HepG2 (cell line): Measurements from ENCODE around the gene TXN. TPM values are rescaled to one million over a fixed set of nuclear protein-coding genes. Genes with fewer than 3 reads are reported as not detected.
A peak's percentile ranks its signal among the peaks of the same experiment; 100 is the strongest.

Source experiments
- CEBPG ChIP-seq: IDR thresholded peaks from 2 replicates; pipeline ENCODE4 v1.6.1; 2016
- ETV5 ChIP-seq: IDR thresholded peaks from 2 replicates; pipeline ENCODE4 v1.6.1; 2018; ENCODE audit warnings: missing biosample characterization, missing genetic modification reagents, inconsistent platforms, borderline replicate concordance
- ISL2 ChIP-seq: sonication (generic); formaldehyde crosslinking; IDR thresholded peaks from 2 replicates; pipeline ENCODE4 v1.5.0; 2020; ENCODE audit warnings: missing genetic modification reagents
- MAFK ChIP-seq, 2 experiments: IDR thresholded peaks in 1 of 2; conservative IDR thresholded peaks in 1 of 2; 2 replicates each; pipeline ENCODE4 v1.6.1; 2011; ENCODE audit warnings: improper control_type of control experiment in 2 of 2, low read length in 2 of 2
- POLR2AphosphoS5 ChIP-seq: IDR thresholded peaks from 2 replicates; pipeline ENCODE4 v1.6.1; 2012; ENCODE audit warnings: low read depth, low read length
- RARG ChIP-seq: sonication (generic); formaldehyde crosslinking; IDR thresholded peaks from 2 replicates; pipeline ENCODE4 v1.4.0; 2020; ENCODE audit warnings: low read depth, mild to moderate bottlenecking, missing genetic modification reagents
- ZNF572 ChIP-seq: sonication (generic); formaldehyde crosslinking; IDR thresholded peaks from 2 replicates; pipeline ENCODE4 v1.5.1; 2020; ENCODE audit warnings: mild to moderate bottlenecking, missing genetic modification reagents
- ZNF766 ChIP-seq: sonication (generic); formaldehyde crosslinking; IDR thresholded peaks from 2 replicates; pipeline ENCODE4 v1.5.0; 2020; ENCODE audit warnings: missing genetic modification reagents, borderline replicate concordance
- ZNF790 ChIP-seq: sonication (generic); formaldehyde crosslinking; IDR thresholded peaks from 2 replicates; pipeline ENCODE4 v1.8.0; 2022; ENCODE audit warnings: missing genetic modification reagents, mild to moderate bottlenecking, borderline replicate concordance
- polyA plus RNA-seq, 8 experiments: library from polyadenylated mRNA; depleted of rRNA in 3 of 8; stranded (reverse) in 7 of 8; unstranded in 1 of 8; fragments of >200 nt; fragmentation: Illumina TruSeq in 4 of 8; extraction: Trizol in 4 of 8; gene quantifications; 2 replicates each; pipeline versions ENCODE4 v1.2.1 to v1.2.3, GENCODE V29; 2011 to 2016; ENCODE audit warnings: low read depth in 4 of 8, missing spikeins in 1 of 8, mixed read lengths in 1 of 8; ENCODE audit not compliant: insufficient read depth in 1 of 8
- total RNA-seq, 5 experiments: library from RNA; depleted of rRNA; stranded (reverse); fragments of >200 nt; fragmentation: Illumina TruSeq; extraction: Trizol; gene quantifications; 2 replicates each; pipeline ENCODE4 v1.2.3, GENCODE V29; 2016; ENCODE audit warnings: low read depth in 1 of 5
- TF ChIP-seq, protein P1 (sequence below): sonication (generic); formaldehyde crosslinking; IDR thresholded peaks from 2 replicates; pipeline ENCODE4 v1.5.1; 2020; ENCODE audit warnings: mild to moderate bottlenecking, missing genetic modification reagents, moderate library complexity
- TF ChIP-seq, protein P2 (sequence below): sonication (generic); formaldehyde crosslinking; IDR thresholded peaks from 2 replicates; pipeline ENCODE4 v1.8.0; 2022; ENCODE audit warnings: missing genetic modification reagents, mild to moderate bottlenecking, borderline replicate concordance
- TF ChIP-seq, protein P3 (sequence below): sonication (generic); formaldehyde crosslinking; IDR thresholded peaks from 2 replicates; pipeline ENCODE4 v1.4.0; 2020; ENCODE audit warnings: missing genetic modification reagents, borderline replicate concordance
- TF ChIP-seq, protein P4 (sequence below): sonication (generic); formaldehyde crosslinking; IDR thresholded peaks from 2 replicates; pipeline ENCODE4 v1.5.0; 2020; ENCODE audit warnings: mild to moderate bottlenecking, missing genetic modification reagents, moderate library complexity
- TF ChIP-seq, protein P5 (sequence below): IDR thresholded peaks from 2 replicates; pipeline ENCODE4 v1.6.1; 2012; ENCODE audit warnings: low read length, improper control_type of control experiment
- TF ChIP-seq, protein P6 (sequence below), 2 experiments: fragments of 450-650 bp in 1 of 2; sonication (generic) in 1 of 2; formaldehyde crosslinking; IDR thresholded peaks; 2 replicates each; pipeline versions ENCODE4 v1.5.0 to v1.8.0; 2020 to 2022; ENCODE audit warnings: mild to moderate bottlenecking in 1 of 2, missing genetic modification reagents in 1 of 2

TXN gene
- total and polyA plus RNA-seq, 2 of the 13 experiments (the other 11 are each of a cell fraction or from before 2014, with no cell fraction given): 364 to 470 TPM

DNA sequence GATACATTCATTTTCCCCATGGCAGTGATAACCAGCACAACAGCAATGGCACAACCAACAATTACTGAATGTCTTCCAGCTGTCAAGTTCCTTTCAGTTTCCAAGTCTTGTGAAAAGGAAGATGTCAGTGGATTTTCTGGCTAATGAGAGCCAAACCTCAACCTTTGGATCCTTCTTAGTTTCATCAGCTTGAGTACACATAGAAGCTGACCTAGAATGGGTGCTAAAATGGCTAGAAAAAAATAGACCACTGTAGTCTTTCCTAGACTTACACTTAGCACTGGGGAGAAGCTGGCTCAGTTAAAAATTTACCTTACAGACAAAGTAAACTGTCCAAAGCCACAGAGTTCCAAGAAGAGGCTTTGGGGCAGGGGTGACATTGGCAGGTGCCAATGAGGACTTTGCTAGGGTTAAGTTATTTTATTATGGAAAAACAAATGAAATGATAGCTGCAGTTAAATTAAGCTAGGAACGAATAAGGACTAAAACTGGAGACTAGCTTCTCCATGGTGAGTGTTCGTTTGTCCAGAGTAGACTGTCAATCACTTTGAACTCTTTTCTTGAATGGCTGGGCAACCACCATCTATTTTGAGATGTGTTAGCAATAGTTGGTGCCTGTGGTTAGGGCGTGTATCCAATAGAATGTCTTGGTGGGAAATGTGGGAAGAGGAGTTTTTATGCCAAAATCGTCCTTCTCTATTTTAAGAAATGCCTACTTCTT, 25.9 kb upstream of the TXN start (continued):
- TF ChIP-seq RARG (CRISPR knock-in tag): no peak
- TF ChIP-seq, protein P1, sequence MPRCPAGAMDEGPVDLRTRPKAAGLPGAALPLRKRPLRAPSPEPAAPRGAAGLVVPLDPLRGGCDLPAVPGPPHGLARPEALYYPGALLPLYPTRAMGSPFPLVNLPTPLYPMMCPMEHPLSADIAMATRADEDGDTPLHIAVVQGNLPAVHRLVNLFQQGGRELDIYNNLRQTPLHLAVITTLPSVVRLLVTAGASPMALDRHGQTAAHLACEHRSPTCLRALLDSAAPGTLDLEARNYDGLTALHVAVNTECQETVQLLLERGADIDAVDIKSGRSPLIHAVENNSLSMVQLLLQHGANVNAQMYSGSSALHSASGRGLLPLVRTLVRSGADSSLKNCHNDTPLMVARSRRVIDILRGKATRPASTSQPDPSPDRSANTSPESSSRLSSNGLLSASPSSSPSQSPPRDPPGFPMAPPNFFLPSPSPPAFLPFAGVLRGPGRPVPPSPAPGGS: no peak
- TF ChIP-seq ZNF790 (CRISPR knock-in tag): no peak
- no peak for TF ChIP-seq MAFK (conservative IDR thresholded peaks at IDR 0.05 in 1 of 2, IDR thresholded peaks at IDR 0.05 in 1 of 2; ENCODE audit: low read length in 2 of 2)
- no peak for TF ChIP-seq ZNF766
- TF ChIP-seq ZNF572 (CRISPR knock-in tag): no peak
- TF ChIP-seq ETV5 (CRISPR knock-in tag): no peak
- TF ChIP-seq, protein P2, sequence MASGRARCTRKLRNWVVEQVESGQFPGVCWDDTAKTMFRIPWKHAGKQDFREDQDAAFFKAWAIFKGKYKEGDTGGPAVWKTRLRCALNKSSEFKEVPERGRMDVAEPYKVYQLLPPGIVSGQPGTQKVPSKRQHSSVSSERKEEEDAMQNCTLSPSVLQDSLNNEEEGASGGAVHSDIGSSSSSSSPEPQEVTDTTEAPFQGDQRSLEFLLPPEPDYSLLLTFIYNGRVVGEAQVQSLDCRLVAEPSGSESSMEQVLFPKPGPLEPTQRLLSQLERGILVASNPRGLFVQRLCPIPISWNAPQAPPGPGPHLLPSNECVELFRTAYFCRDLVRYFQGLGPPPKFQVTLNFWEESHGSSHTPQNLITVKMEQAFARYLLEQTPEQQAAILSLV: no peak
- TF ChIP-seq, protein P3, sequence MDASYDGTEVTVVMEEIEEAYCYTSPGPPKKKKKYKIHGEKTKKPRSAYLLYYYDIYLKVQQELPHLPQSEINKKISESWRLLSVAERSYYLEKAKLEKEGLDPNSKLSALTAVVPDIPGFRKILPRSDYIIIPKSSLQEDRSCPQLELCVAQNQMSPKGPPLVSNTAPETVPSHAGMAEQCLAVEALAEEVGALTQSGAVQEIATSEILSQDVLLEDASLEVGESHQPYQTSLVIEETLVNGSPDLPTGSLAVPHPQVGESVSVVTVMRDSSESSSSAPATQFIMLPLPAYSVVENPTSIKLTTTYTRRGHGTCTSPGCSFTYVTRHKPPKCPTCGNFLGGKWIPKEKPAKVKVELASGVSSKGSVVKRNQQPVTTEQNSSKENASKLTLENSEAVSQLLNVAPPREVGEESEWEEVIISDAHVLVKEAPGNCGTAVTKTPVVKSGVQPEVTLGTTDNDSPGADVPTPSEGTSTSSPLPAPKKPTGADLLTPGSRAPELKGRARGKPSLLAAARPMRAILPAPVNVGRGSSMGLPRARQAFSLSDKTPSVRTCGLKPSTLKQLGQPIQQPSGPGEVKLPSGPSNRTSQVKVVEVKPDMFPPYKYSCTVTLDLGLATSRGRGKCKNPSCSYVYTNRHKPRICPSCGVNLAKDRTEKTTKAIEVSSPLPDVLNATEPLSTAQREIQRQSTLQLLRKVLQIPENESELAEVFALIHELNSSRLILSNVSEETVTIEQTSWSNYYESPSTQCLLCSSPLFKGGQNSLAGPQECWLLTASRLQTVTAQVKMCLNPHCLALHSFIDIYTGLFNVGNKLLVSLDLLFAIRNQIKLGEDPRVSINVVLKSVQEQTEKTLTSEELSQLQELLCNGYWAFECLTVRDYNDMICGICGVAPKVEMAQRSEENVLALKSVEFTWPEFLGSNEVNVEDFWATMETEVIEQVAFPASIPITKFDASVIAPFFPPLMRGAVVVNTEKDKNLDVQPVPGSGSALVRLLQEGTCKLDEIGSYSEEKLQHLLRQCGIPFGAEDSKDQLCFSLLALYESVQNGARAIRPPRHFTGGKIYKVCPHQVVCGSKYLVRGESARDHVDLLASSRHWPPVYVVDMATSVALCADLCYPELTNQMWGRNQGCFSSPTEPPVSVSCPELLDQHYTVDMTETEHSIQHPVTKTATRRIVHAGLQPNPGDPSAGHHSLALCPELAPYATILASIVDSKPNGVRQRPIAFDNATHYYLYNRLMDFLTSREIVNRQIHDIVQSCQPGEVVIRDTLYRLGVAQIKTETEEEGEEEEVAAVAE (CRISPR knock-in tag): no peak
- TF ChIP-seq POLR2AphosphoS5: no peak
- TF ChIP-seq, protein P4, sequence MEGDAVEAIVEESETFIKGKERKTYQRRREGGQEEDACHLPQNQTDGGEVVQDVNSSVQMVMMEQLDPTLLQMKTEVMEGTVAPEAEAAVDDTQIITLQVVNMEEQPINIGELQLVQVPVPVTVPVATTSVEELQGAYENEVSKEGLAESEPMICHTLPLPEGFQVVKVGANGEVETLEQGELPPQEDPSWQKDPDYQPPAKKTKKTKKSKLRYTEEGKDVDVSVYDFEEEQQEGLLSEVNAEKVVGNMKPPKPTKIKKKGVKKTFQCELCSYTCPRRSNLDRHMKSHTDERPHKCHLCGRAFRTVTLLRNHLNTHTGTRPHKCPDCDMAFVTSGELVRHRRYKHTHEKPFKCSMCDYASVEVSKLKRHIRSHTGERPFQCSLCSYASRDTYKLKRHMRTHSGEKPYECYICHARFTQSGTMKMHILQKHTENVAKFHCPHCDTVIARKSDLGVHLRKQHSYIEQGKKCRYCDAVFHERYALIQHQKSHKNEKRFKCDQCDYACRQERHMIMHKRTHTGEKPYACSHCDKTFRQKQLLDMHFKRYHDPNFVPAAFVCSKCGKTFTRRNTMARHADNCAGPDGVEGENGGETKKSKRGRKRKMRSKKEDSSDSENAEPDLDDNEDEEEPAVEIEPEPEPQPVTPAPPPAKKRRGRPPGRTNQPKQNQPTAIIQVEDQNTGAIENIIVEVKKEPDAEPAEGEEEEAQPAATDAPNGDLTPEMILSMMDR (CRISPR knock-in tag): no peak
- TF ChIP-seq, protein P5, sequence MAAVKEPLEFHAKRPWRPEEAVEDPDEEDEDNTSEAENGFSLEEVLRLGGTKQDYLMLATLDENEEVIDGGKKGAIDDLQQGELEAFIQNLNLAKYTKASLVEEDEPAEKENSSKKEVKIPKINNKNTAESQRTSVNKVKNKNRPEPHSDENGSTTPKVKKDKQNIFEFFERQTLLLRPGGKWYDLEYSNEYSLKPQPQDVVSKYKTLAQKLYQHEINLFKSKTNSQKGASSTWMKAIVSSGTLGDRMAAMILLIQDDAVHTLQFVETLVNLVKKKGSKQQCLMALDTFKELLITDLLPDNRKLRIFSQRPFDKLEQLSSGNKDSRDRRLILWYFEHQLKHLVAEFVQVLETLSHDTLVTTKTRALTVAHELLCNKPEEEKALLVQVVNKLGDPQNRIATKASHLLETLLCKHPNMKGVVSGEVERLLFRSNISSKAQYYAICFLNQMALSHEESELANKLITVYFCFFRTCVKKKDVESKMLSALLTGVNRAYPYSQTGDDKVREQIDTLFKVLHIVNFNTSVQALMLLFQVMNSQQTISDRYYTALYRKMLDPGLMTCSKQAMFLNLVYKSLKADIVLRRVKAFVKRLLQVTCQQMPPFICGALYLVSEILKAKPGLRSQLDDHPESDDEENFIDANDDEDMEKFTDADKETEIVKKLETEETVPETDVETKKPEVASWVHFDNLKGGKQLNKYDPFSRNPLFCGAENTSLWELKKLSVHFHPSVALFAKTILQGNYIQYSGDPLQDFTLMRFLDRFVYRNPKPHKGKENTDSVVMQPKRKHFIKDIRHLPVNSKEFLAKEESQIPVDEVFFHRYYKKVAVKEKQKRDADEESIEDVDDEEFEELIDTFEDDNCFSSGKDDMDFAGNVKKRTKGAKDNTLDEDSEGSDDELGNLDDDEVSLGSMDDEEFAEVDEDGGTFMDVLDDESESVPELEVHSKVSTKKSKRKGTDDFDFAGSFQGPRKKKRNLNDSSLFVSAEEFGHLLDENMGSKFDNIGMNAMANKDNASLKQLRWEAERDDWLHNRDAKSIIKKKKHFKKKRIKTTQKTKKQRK: no peak
- TF ChIP-seq CEBPG (CRISPR knock-in tag): peak; percentile 65
- TF ChIP-seq ISL2 (CRISPR knock-in tag): peak; percentile 47; the same call in 1 of the 2 replicates
- TF ChIP-seq, protein P6, sequence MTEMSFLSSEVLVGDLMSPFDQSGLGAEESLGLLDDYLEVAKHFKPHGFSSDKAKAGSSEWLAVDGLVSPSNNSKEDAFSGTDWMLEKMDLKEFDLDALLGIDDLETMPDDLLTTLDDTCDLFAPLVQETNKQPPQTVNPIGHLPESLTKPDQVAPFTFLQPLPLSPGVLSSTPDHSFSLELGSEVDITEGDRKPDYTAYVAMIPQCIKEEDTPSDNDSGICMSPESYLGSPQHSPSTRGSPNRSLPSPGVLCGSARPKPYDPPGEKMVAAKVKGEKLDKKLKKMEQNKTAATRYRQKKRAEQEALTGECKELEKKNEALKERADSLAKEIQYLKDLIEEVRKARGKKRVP (CRISPR knock-in tag; IDR thresholded peaks at IDR 0.05): peak in 1 of 2 experiments; percentile 59; a peak in 1 of 4 replicates
